Measurements from ENCODE around the gene PRR30.

DNA sequence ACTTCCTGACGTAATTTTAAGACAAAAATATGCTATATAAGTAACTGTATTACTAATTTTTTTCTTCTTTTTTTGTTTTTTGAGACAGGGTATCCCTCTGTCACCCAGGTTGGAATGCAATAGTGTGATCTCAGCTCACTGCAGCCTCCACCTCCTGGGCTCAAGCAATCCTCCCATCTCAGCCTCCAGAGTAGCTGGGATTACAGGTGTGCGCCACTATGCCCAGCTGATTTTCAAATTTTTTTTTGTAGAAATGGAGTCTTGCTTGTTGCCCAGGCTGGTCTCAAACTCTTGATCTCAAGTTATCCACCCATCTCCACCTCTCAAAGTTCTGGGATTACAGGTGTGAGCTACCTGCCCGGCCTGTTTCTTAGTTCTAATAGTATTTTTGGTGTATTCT is 39.3 kb upstream of the PRR30 start:
- TF ChIP-seq POLR2AphosphoS5 (IDR thresholded peaks at IDR 0.05), result no peak
- TF ChIP-seq, protein P1, sequence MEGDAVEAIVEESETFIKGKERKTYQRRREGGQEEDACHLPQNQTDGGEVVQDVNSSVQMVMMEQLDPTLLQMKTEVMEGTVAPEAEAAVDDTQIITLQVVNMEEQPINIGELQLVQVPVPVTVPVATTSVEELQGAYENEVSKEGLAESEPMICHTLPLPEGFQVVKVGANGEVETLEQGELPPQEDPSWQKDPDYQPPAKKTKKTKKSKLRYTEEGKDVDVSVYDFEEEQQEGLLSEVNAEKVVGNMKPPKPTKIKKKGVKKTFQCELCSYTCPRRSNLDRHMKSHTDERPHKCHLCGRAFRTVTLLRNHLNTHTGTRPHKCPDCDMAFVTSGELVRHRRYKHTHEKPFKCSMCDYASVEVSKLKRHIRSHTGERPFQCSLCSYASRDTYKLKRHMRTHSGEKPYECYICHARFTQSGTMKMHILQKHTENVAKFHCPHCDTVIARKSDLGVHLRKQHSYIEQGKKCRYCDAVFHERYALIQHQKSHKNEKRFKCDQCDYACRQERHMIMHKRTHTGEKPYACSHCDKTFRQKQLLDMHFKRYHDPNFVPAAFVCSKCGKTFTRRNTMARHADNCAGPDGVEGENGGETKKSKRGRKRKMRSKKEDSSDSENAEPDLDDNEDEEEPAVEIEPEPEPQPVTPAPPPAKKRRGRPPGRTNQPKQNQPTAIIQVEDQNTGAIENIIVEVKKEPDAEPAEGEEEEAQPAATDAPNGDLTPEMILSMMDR (IDR thresholded peaks at IDR 0.05), result no peak
